Cardiac fibroblast (primary cell): Measurements from ENCODE around the gene RTEL1.
"Not testable (repeated sequence)": the region's sequence is repeated elsewhere in the genome, so short reads cannot be mapped to it uniquely, and the experiment has no call there.

Source experiments
- DNase-seq, 2 donors: peaks; one replicate each; pipeline versions ENCODE4 v3.0.0 to v3.0.0-alpha.2; 2010; ENCODE audit warnings: low read depth in 2 of 2
- H3K4me3 ChIP-seq, 2 donors: replicated peaks in 1 of 2; 1 replicate in 1 of 2; 2 replicates in 1 of 2; pipeline ENCODE4 v1.5.1; 2011; ENCODE audit warnings: low read depth in 2 of 2, low read length in 2 of 2, mild to moderate bottlenecking in 2 of 2, moderate library complexity in 1 of 2
- CTCF ChIP-seq: IDR thresholded peaks from one replicate; pipeline ENCODE4 v1.5.1; 2011; ENCODE audit warnings: low read depth, mild to moderate bottlenecking, low read length, inconsistent platforms

The RTEL1 gene

DNA sequence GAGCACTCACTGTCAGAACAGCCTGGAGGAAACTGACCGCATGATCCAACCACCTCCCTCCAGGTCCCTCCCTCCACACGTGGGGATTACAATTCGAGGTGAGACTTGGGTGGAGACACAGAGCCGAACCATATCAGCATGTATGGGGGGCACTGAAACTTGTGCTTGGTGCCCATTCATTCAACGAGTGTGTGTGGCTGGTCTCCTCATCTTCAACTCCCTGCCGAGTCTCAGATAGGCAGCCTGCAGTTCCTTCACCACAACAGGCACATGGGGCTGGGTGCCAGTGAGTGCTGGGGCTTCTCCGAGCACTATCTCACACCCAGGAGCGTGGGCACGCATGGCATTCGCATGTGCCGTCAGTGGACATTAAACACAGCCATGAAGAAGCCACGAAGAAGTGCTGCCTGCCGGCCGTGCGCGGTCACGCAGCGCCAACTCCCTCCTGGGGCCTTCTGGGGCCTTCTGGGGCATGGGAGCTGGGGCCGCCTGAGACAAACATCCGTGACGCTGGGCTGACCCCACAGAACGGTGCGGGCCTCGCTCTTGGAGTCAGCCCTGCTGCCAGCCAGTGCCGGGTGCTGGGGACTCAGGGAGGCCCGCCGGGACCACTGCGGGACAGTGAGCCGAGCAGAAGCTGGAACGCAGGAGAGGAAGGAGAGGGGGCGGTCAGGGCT lies 714 bp upstream of the RTEL1 start:
- peak overlapping the region; percentile 78 to 91 for H3K4me3 ChIP-seq
- no peak for TF ChIP-seq CTCF
- peak; percentile 16 to 26 for DNase-seq

DNA sequence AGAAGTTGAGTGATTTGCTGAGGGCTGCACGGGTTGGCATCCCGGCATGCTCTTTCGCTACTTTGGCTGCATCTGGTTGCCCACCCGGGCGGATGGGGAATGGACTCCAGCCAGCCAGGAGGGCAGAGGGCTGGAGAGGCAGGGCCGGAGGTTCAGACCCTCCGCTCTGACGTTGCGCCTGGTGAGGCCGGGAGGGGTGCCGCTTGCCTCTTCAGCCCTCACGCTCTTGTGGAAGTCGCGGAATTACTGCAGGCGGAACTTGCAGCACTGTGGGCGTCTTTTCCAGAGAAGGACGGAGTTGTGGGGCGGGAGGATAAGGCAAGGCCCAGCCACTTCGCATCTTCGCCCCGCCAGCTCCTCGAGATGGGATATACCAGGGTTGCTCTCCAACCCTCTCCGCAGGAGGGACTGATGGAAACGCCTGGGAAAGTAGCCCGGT lies 656 bp downstream of the RTEL1 start:
- DNase-seq, result peak; percentile 49 to 71
- peak overlapping the region; percentile 78 to 91 for H3K4me3 ChIP-seq
- TF ChIP-seq CTCF, result no peak

- peak overlapping the region; percentile 78 to 91 for H3K4me3 ChIP-seq
These were observed 1.3 kb downstream of the RTEL1 start for GRCh38 chr20:63659370-63659769.

DNA sequence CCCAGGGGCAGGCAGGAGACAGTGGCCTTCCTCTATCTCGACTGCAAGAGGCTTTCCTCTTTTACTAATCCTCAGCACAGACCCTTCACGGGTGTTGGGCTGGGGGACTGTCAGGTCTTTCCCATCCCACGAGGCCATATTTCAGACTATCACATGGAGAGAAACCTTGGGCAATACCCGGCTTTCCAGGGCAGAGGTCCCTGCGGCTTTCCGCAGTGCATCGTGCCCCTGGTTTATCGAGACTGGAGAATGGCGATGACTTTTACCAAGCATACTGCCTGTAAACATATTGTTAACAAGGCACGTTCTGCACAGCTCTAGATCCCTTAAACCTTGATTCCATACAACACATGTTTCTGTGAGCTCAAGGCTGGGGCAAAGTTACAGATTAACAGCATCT lies 2.1 kb downstream of the RTEL1 start:
- not testable (repeated sequence) for DNase-seq, H3K4me3 ChIP-seq

More at GRCh38 chr20:63659370-63659769, 1.3 kb downstream of the RTEL1 start:
- TF ChIP-seq CTCF, result no peak
- DNase-seq, result no peak

DNA sequence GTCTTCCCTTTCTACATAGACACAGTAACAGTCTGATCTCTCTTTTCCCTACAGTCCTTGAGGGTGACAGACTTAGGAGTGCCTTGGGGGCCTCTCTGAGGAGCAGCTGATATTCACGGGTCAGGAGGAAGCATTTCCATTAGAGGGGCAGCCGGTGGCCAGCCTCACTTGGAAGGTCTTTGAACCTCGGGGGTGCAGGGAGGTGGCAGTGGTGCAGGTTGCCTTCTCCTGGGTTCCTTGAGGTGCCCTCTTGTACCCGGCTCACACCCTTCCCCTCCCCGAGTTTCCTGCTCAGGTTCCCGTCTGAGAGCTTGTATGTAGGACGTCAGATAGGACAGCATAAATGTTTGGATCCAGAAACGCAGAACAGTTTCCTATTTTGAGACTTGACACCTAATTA lies 2.5 kb downstream of the RTEL1 start:
- TF ChIP-seq CTCF, result no peak
- no peak for DNase-seq

DNA sequence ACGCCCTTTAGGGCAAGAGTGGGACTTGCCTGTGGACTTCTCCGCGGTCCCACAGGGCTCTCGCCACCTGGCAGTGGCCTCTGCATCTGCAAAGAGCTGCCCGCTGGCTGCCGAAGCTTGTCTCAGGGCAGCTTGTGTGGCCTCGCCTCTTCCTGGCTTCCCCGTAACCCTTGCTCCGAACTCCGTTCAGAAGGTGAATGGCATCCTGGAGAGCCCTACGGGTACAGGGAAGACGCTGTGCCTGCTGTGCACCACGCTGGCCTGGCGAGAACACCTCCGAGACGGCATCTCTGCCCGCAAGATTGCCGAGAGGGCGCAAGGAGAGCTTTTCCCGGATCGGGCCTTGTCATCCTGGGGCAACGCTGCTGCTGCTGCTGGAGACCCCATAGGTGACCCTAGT lies 3.0 kb downstream of the RTEL1 start:
- DNase-seq, result no peak
- TF ChIP-seq CTCF, result no peak
- H3K4me3 ChIP-seq, result no peak overlapping the region

More for the DNA sequence above, 2.5 kb downstream of the RTEL1 start:
- no peak overlapping the region for H3K4me3 ChIP-seq

DNA sequence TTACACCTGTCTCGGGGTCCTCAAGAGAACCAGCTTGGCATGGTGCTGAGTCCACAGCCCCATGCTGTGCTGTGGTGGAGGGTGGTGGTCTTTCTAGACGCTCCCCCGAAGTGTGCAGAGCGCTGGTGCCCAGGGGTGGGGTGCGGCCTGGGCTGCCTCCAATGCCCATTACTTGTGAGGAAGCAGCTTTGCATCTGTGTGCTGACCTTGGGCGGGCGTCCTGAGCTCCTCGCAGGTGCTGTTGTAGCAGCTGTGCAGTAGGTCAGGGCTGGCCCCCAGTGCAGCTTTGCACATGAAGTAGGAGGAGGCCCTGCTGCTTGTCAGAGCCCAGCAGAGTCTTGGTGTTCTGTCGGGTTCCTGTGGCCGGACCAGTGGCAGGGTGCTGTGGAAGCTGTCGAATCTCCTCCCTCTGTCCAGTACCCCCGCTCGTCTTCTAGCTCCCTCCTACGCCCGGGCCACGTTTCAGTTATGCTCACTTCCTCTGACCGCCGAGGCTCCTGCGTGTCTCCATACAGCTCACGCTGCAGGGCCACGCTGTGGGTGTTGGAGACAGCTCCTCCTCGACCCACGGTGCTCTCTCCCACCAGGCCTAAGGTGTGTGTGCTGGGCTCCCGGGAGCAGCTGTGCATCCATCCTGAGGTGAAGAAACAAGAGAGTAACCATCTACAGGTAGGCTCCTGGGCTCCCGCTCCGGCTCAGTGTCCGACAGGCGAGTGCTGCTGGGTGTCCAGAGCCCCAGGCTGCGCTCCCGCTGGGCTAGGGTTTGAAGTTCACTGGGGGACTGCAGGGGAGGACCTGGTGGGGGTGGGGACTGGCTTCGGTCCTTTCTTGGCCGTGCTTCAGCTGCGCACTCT lies 4.1 kb downstream of the RTEL1 start:
- H3K4me3 ChIP-seq, result no peak overlapping the region
- no peak for DNase-seq

More for the DNA sequence above, 4.1 kb downstream of the RTEL1 start:
- no peak for TF ChIP-seq CTCF
